Measurements from ENCODE around the gene DLG5. TPM values are rescaled to one million over a fixed set of nuclear protein-coding genes. Genes with fewer than 3 reads are reported as not detected.

Gene DLG5
- total and polyA plus RNA-seq, 7 donors, result 6.0 to 78.1 (median 41.0) TPM

DNA sequence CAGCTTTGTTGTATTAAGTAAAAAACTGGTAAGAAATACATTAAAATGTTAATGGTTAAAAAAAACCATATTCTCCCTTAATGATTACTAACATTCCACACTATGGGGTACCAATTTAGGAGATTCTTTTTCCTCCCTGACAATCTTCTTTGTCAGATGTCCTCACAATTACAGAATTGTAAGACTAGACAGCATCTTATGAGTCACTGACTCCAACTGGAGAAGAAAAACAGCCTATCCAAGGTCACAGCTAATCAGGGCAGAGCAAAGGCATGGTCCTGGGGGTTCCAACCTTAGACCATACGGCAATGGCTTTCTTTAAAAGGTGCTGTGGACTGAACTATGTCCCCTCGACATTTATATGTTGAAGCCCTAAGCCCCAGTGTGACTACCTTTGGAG, 127.6 kb downstream of the DLG5 start:
- peaks cover 48 to 100% (median 54%) of the 10 kb centered on the region in 4 donors for H3K36me3 ChIP-seq
- no peak overlapping the region for H3K27ac ChIP-seq
- WGBS, 2 donors, result 85 to 91% methylated on average over 2 of the region's 2 CpGs
- TF ChIP-seq, protein P1, sequence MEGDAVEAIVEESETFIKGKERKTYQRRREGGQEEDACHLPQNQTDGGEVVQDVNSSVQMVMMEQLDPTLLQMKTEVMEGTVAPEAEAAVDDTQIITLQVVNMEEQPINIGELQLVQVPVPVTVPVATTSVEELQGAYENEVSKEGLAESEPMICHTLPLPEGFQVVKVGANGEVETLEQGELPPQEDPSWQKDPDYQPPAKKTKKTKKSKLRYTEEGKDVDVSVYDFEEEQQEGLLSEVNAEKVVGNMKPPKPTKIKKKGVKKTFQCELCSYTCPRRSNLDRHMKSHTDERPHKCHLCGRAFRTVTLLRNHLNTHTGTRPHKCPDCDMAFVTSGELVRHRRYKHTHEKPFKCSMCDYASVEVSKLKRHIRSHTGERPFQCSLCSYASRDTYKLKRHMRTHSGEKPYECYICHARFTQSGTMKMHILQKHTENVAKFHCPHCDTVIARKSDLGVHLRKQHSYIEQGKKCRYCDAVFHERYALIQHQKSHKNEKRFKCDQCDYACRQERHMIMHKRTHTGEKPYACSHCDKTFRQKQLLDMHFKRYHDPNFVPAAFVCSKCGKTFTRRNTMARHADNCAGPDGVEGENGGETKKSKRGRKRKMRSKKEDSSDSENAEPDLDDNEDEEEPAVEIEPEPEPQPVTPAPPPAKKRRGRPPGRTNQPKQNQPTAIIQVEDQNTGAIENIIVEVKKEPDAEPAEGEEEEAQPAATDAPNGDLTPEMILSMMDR (IDR thresholded peaks at IDR 0.05), result no peak
- TF ChIP-seq POLR2A (IDR thresholded peaks at IDR 0.05) (no peak), EP300 (IDR thresholded peaks at IDR 0.05) (no peak), POLR2AphosphoS5 (IDR thresholded peaks at IDR 0.05) (no peak)
- H3K9me3 ChIP-seq, result no peaks in the 10 kb centered on the region
- H3K4me3 ChIP-seq, result no peak overlapping the region
- H3K27me3 ChIP-seq, result no peaks in the 10 kb centered on the region
- intact Hi-C loops (cut with DNase I), result no loop called here
- no peak for DNase-seq
- H3K4me1 ChIP-seq, result no peaks in the 10 kb centered on the region

DNA sequence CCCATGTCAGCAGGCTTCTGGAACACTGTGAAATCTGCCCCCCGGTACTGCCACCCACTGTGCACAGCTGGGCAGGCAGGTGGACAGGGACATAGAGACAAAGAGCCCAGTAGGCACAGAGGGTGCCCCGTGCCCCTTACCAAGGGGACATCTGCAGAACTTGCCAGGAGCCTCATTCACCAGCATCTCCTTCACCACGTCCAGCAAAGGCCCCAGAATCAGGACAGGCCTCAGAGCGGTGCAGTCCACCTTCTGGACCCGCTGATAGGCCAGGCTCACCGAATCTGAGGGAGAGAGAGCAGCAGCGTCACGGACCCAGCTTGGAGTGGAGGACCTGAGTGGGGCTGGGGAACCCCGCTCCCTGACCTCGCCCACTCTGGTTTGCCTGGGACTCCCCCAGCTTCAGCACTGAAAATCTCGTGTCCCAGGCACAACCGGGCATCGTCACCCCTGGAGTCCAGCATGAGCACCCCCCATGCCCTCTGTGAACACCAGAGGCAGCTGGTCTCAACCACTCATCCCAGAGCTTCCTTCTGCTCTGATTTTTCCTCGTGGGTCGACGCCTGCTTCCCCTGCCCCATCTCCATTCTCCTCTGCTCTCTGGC, 130.1 kb downstream of the DLG5 start:
- Histone ChIP-seq H3K36me3 (peaks cover 63 to 100% (median 68%) of the 10 kb centered on the region in 4 donors), H3K27me3 (no peaks in the 10 kb centered on the region), H3K4me1 (no peaks in the 10 kb centered on the region), H3K4me3 (no peak overlapping the region), H3K9me3 (no peaks in the 10 kb centered on the region), H3K27ac (no peak overlapping the region)
- intact Hi-C loops (cut with DNase I), result no loop called here
- DNase-seq, result no peak
- no peak for TF ChIP-seq POLR2AphosphoS5 (IDR thresholded peaks at IDR 0.05)
- TF ChIP-seq POLR2A (IDR thresholded peaks at IDR 0.05), result no peak
- no peak for TF ChIP-seq EP300 (IDR thresholded peaks at IDR 0.05)
- WGBS, 2 donors, result 95% methylated on average over 16 of the region's 16 CpGs

DNA sequence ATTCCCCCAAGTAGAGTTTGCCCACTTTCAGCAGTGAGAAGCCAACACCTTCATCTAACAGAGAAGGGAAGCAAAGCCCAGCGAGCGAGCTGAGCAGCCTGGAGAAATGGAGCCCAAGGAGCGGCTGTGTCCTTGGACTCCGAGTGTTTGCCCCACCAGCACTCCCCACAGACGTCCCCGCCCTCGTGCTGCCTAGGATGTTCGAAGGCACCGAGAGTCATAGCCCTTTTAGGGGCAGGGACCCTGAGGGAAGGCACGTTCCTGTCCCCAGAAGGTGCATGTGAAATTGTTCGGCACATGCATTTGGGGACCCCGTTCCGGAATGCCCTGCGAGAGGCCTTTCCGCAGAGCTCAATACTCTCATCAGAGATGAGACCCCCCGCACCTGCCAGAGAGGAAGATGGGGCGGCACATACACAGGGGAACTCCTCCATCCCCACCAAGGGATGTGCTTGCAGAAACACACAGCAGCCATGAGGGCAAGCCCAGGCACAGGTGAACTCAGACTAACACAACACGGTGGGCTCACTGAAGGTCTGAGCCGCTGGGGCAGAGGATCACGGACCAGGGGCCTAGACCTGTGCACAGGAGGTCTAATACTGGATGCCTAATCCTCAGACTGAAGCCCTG, 131.0 kb downstream of the DLG5 start:
- H3K4me1 ChIP-seq, result no peaks in the 10 kb centered on the region
- no peak for TF ChIP-seq POLR2A (IDR thresholded peaks at IDR 0.05)
- TF ChIP-seq EP300 (IDR thresholded peaks at IDR 0.05), result no peak

DNA sequence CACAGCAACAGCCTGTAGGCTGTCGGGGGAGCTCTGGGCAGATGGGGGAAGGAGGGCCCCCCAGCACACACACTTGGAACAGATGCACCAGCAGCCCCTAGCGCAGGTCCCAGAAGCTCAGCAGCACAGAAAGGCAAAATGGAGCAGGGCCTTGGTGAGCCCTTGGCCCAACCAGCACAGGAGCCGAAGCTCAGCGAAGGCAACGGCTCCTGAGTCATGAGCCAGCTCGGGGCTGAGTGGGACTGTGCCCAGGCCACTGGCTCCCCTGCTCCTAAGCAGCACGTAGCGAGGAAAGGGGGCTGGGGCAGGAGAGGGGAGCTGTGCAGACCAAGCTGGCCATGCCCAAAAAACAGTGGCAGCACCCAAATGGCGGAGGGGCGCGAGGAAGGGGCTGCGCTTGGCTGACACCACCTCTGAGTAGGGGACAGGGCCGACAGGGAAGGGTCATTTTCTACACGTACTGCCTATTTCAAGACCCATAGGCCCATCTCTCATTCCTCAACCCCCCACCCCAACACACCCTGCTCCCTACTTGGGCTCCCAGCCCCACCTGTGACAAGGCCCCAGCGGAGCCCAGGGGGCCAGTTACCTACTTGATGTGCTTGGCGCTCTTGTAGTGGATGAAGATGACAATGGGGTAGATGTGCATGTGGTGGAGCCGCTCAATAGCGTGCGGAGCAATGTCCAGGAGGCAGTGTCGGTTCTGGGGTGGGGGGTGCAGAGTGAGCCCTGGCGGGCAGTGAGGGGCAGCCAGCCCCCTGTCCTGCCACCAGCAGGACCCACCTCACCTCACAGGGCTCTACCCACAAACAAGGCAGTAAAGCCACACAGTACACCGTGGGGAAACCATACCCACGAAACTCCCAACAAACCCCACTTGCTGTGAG, 132.1 kb downstream of the DLG5 start:
- Histone ChIP-seq H3K4me3 (no peak overlapping the region), H3K27ac (no peak overlapping the region), H3K4me1 (no peaks in the 10 kb centered on the region), H3K36me3 (peaks cover 56 to 99% (median 72%) of the 10 kb centered on the region in 4 donors), H3K9me3 (no peaks in the 10 kb centered on the region), H3K27me3 (no peaks in the 10 kb centered on the region)
- no peak for DNase-seq
- TF ChIP-seq EP300 (IDR thresholded peaks at IDR 0.05) (no peak), POLR2AphosphoS5 (IDR thresholded peaks at IDR 0.05) (no peak), POLR2A (IDR thresholded peaks at IDR 0.05) (no peak)
- TF ChIP-seq, protein P1 (IDR thresholded peaks at IDR 0.05), result no peak
- 95 to 96% methylated on average over 23 of the region's 23 CpGs for WGBS, 2 donors
- intact Hi-C loops (cut with DNase I), result no loop called here

More for the DNA sequence above, 131.0 kb downstream of the DLG5 start:
- no peak overlapping the region for H3K4me3 ChIP-seq
- no peaks in the 10 kb centered on the region for H3K27me3 ChIP-seq
- no peaks in the 10 kb centered on the region for H3K9me3 ChIP-seq
- DNase-seq, result no peak
- no peak overlapping the region for H3K27ac ChIP-seq
- intact Hi-C loops (cut with DNase I), result no loop called here
- WGBS, 2 donors, result 93 to 94% methylated on average over 20 of the region's 20 CpGs
- peaks cover 58 to 100% (median 70%) of the 10 kb centered on the region in 4 donors for H3K36me3 ChIP-seq

DNA sequence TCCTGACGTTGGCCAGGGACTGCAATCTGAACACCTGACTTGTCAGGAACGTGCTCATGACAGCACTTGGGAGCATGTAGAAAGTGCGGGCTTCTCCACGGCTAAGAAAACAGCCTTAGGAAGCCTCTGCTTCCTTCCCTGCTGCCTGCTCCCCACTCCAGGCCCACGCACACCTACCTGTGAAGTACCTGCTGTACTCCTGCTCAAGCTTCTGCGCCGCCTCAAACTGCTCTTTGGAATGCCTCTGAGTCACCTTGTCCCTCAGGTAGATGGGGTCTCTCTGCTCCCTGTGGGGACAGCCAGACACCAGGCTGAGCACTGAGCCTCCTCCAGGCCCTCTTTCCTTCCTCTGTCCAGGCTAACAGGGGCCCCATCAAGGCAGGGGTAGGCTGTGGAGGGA, 132.7 kb downstream of the DLG5 start:
- no peak for DNase-seq
- Histone ChIP-seq H3K9me3 (no peaks in the 10 kb centered on the region), H3K36me3 (peaks cover 54 to 98% (median 68%) of the 10 kb centered on the region in 4 donors), H3K4me3 (no peak overlapping the region), H3K4me1 (no peaks in the 10 kb centered on the region), H3K27ac (no peak overlapping the region), H3K27me3 (no peaks in the 10 kb centered on the region)
- intact Hi-C loops (cut with DNase I), result no loop called here
- TF ChIP-seq POLR2AphosphoS5 (IDR thresholded peaks at IDR 0.05) (no peak), POLR2A (IDR thresholded peaks at IDR 0.05) (no peak), EP300 (IDR thresholded peaks at IDR 0.05) (no peak)
- TF ChIP-seq, protein P1 (IDR thresholded peaks at IDR 0.05), result no peak
- 81 to 91% methylated on average over 7 of the region's 7 CpGs for WGBS, 2 donors
